Gastrocnemius medialis (tissue), 4 donors: ENCODE results near the gene SELENBP1. TPM values are rescaled to one million over a fixed set of nuclear protein-coding genes. Genes with fewer than 3 reads are reported as not detected.

ENCODE experiments used
- ATAC-seq, 2 donors: fragments of 150-250 bp; one replicate each; pipeline ENCODE4 v1.9.1; 2016
- DNase-seq, 2 donors: peaks; one replicate each; pipeline ENCODE4 v3.0.0-alpha.2; 2019
- H3K27ac ChIP-seq, 4 donors: fragments of 200-600 bp; sonication (generic); 1 replicate in 1 of 4; 2 replicates in 3 of 4; pipeline ENCODE4 v1.5.1; 2016 to 2018; ENCODE audit warnings: mild to moderate bottlenecking in 2 of 4, moderate library complexity in 1 of 4
- H3K27me3 ChIP-seq, 3 donors: fragments of 200-600 bp; sonication (generic) in 2 of 3; 1 replicate in 1 of 3; 2 replicates in 2 of 3; pipeline versions ENCODE4 v1.5.1 to v1.6.0; 2016 to 2019; ENCODE audit warnings: mild to moderate bottlenecking in 1 of 3, moderate library complexity in 1 of 3
- H3K36me3 ChIP-seq, 2 donors: fragments of 200-600 bp; sonication (generic) in 1 of 2; one replicate each; pipeline ENCODE4 v1.5.1; 2017 to 2018
- H3K4me1 ChIP-seq, 2 donors: fragments of 200-600 bp; sonication (generic) in 1 of 2; one replicate each; pipeline ENCODE4 v1.5.1; 2016 to 2017; ENCODE audit warnings: mild to moderate bottlenecking in 2 of 2
- H3K4me3 ChIP-seq, 4 donors: fragments of 200-600 bp; sonication (generic) in 3 of 4; 1 replicate in 1 of 4; 2 replicates in 3 of 4; pipeline ENCODE4 v1.5.1; 2016 to 2019; ENCODE audit warnings: mild to moderate bottlenecking in 2 of 4
- H3K9me3 ChIP-seq, 3 donors: fragments of 200-600 bp; sonication (generic) in 2 of 3; 1 replicate in 1 of 3; 2 replicates in 2 of 3; pipeline ENCODE4 v1.5.1; 2016 to 2019
- CTCF ChIP-seq, 5 experiments: fragments of 450-650 bp in 3 of 5; fragments of 200-600 bp in 2 of 5; sonication (generic) in 2 of 5; IDR thresholded peaks in 4 of 5; conservative IDR thresholded peaks in 1 of 5; 1 replicate in 4 of 5; 2 replicates in 1 of 5; pipeline ENCODE4 v1.5.1; 2016 to 2019; ENCODE audit warnings: antibody characterized with exemption in 5 of 5, mild to moderate bottlenecking in 3 of 5, moderate library complexity in 3 of 5
- POLR2A ChIP-seq, 2 donors: fragments of 450-650 bp; IDR thresholded peaks; one replicate each; pipeline ENCODE4 v1.6.1; 2017; ENCODE audit warnings: antibody characterized with exemption in 2 of 2, mild to moderate bottlenecking in 2 of 2, moderate library complexity in 2 of 2
- in situ Hi-C, 4 donors: fragments of 200-750 bp; cut with MboI; loops; one replicate each; pipeline versions ENCODE4 v1.15.0 to v1.8.0; 2017; ENCODE audit warnings: low sequenced_read_pairs in 4 of 4
- intact Hi-C: fragments of 100-400 bp; cut with DNase I; formaldehyde crosslinking; loops from one replicate; pipeline ENCODE4 v1.15.1; 2023; ENCODE audit warnings: low total_unique reads
- total RNA-seq, 4 donors: library from RNA; depleted of rRNA; stranded (reverse); fragments of >200 nt; gene quantifications; one replicate each; pipeline versions ENCODE4 v1.1.0 to v1.2.3, GENCODE V29; 2016

SELENBP1 gene
- total RNA-seq, 4 donors from 2014 or later = 30.9 to 70.2 (median 42.3) TPM

GRCh38 chr1:151411884-151412283, 39.4 kb upstream of the SELENBP1 start:
- no peak for ATAC-seq
- intact Hi-C loops = no loop called here
- no peak for DNase-seq

GRCh38 chr1:151408891-151409290, 36.4 kb upstream of the SELENBP1 start:
- ATAC-seq = no peak
- in situ Hi-C loops (no loop called here), intact Hi-C loops (no loop called here)
- Histone ChIP-seq H3K27ac (no peak overlapping the region), H3K4me1 (no peaks in the 10 kb centered on the region), H3K27me3 (no peaks in the 10 kb centered on the region), H3K4me3 (no peak overlapping the region), H3K36me3 (peaks cover 6 to 94% of the 10 kb centered on the region in 2 donors), H3K9me3 (no peaks in the 10 kb centered on the region)
- DNase-seq = no peak
- TF ChIP-seq POLR2A (IDR thresholded peaks at IDR 0.05) (no peak), CTCF (IDR thresholded peaks at IDR 0.05 in 4 of 5, conservative IDR thresholded peaks at IDR 0.05 in 1 of 5) (no peak)

More at GRCh38 chr1:151411884-151412283, 39.4 kb upstream of the SELENBP1 start:
- peaks cover 6 to 95% of the 10 kb centered on the region in 2 donors for H3K36me3 ChIP-seq
- no peak overlapping the region for H3K27ac ChIP-seq
- no peaks in the 10 kb centered on the region for H3K4me1 ChIP-seq
- H3K27me3 ChIP-seq = no peaks in the 10 kb centered on the region
- no peaks in the 10 kb centered on the region for H3K9me3 ChIP-seq
- in situ Hi-C loops = no loop called here
- no peak for TF ChIP-seq CTCF (IDR thresholded peaks at IDR 0.05 in 4 of 5, conservative IDR thresholded peaks at IDR 0.05 in 1 of 5)
- H3K4me3 ChIP-seq = no peak overlapping the region

GRCh38 chr1:151407304-151407703, 34.8 kb upstream of the SELENBP1 start:
- in situ Hi-C loops = no loop called here
- ATAC-seq (no peak), DNase-seq (no peak)
- no peaks in the 10 kb centered on the region for H3K4me1 ChIP-seq
- no peaks in the 10 kb centered on the region for H3K9me3 ChIP-seq
- H3K27me3 ChIP-seq = no peaks in the 10 kb centered on the region
- H3K36me3 ChIP-seq = peaks cover 6 to 88% of the 10 kb centered on the region in 2 donors
- TF ChIP-seq POLR2A (IDR thresholded peaks at IDR 0.05) (no peak), CTCF (IDR thresholded peaks at IDR 0.05 in 4 of 5, conservative IDR thresholded peaks at IDR 0.05 in 1 of 5) (no peak)
- no peak overlapping the region for H3K4me3 ChIP-seq
- no peak overlapping the region for H3K27ac ChIP-seq
- intact Hi-C loops = no loop called here

GRCh38 chr1:151406176-151406575, 33.7 kb upstream of the SELENBP1 start:
- ATAC-seq = no peak
- Histone ChIP-seq H3K36me3 (peaks cover 6 to 88% of the 10 kb centered on the region in 2 donors), H3K27ac (no peak overlapping the region), H3K4me1 (peaks cover 2 to 6% of the 10 kb centered on the region in 2 donors), H3K27me3 (no peaks in the 10 kb centered on the region), H3K4me3 (no peak overlapping the region), H3K9me3 (no peaks in the 10 kb centered on the region)
- intact Hi-C loops = no loop called here
- TF ChIP-seq POLR2A (IDR thresholded peaks at IDR 0.05) (no peak), CTCF (IDR thresholded peaks at IDR 0.05 in 4 of 5, conservative IDR thresholded peaks at IDR 0.05 in 1 of 5) (no peak)
- DNase-seq = no peak
- in situ Hi-C loops = no loop called here
